OCI-LY7 (cell line): ENCODE results near the gene KRT86. TPM values are rescaled to one million over a fixed set of nuclear protein-coding genes. Genes with fewer than 3 reads are reported as not detected.

Experiments used
- BruUV-seq: library from RNA; stranded (reverse); fragments of 400-500 nt; replicated peaks from 2 replicates; lab custom pipeline; 2021; lab: Mats Ljungman, UMichigan
- CTCF ChIA-PET: fragments of 300-600 bp; sonication (Branson Sonifier 250); formaldehyde crosslinking; loops from one replicate; lab custom pipeline; 2022; ENCODE audit warnings: antibody characterized with exemption; ENCODE audit not compliant: unreplicated experiment; lab: Charles Lee
- POLR2A ChIA-PET: fragments of 300-600 bp; sonication (Branson Sonifier 250); formaldehyde crosslinking; loops from one replicate; lab custom pipeline; 2022; ENCODE audit warnings: antibody characterized with exemption; lab: Charles Lee
- DNase-seq: peaks from one replicate; pipeline ENCODE4 v3.0.0-alpha.2; 2015; ENCODE audit warnings: low spot score
- H2AFZ ChIP-seq: fragments of 200-600 bp; sonication (generic), shearing (Covaris generic); 2 replicates; pipeline ENCODE4 v1.6.1; 2014; ENCODE audit warnings: mild to moderate bottlenecking, antibody characterized with exemption, low read length, moderate library complexity
- H3K27ac ChIP-seq: fragments of 200-600 bp; sonication (generic); 2 replicates; pipeline ENCODE4 v1.5.1; 2014; ENCODE audit warnings: mixed run types, low read depth, mild to moderate bottlenecking, moderate library complexity, low read length, inconsistent platforms; ENCODE audit not compliant: poor library complexity, severe bottlenecking
- H3K36me3 ChIP-seq: fragments of 200-600 bp; sonication (generic); 2 replicates; pipeline ENCODE4 v1.6.1; 2014; ENCODE audit warnings: mild to moderate bottlenecking, antibody characterized with exemption, low read length, moderate library complexity, mixed read lengths; ENCODE audit not compliant: insufficient read depth
- H3K4me1 ChIP-seq: fragments of 200-600 bp; sonication (generic); 2 replicates; pipeline ENCODE4 v1.5.1; 2014; ENCODE audit warnings: mild to moderate bottlenecking, low read length; ENCODE audit not compliant: insufficient read depth, poor library complexity, severe bottlenecking
- H3K4me2 ChIP-seq: fragments of 200-600 bp; sonication (generic); 2 replicates; pipeline ENCODE4 v1.6.1; 2014; ENCODE audit warnings: mild to moderate bottlenecking, low read length
- H3K4me3 ChIP-seq: fragments of 200-600 bp; sonication (generic); 2 replicates; pipeline ENCODE4 v1.5.1; 2014; ENCODE audit warnings: mild to moderate bottlenecking, low read depth, low read length; ENCODE audit not compliant: poor library complexity, severe bottlenecking
- H3K79me2 ChIP-seq: fragments of 200-600 bp; sonication (generic); 2 replicates; pipeline ENCODE4 v1.6.1; 2016; ENCODE audit warnings: low read depth, mild to moderate bottlenecking, low read length, moderate library complexity, mixed read lengths; ENCODE audit not compliant: insufficient read depth
- H3K9me2 ChIP-seq: fragments of 200-600 bp; sonication (generic); 2 replicates; pipeline ENCODE4 v1.6.1; 2016; ENCODE audit warnings: mild to moderate bottlenecking, low read length, mixed read lengths; ENCODE audit not compliant: insufficient read depth
- H3K9me3 ChIP-seq: fragments of 200-600 bp; sonication (generic); 2 replicates; pipeline ENCODE4 v1.6.1; 2014; ENCODE audit warnings: mild to moderate bottlenecking, mixed run types, low read length, mixed read lengths
- H4K20me1 ChIP-seq: fragments of 200-600 bp; sonication (generic); 2 replicates; pipeline ENCODE4 v1.6.1; 2014; ENCODE audit warnings: mild to moderate bottlenecking, antibody characterized with exemption, low read length, moderate library complexity, mixed read lengths; ENCODE audit not compliant: insufficient read depth
- EZH2phosphoT487 ChIP-seq: fragments of 200-600 bp; sonication (generic); IDR thresholded peaks from 2 replicates; pipeline ENCODE4 v1.6.1; 2018; ENCODE audit warnings: low read depth, borderline replicate concordance, mild to moderate bottlenecking, mixed run types, antibody characterized with exemption, low read length, moderate library complexity, mixed read lengths
- intact Hi-C: fragments of 100-400 bp; cut with micrococcal nuclease; formaldehyde crosslinking; loops from one replicate; pipeline ENCODE4 v1.10.0; 2022; ENCODE audit not compliant: unreplicated experiment
- total RNA-seq, 2 experiments: library from RNA; depleted of rRNA in 1 of 2; stranded (reverse); fragments of >200 nt in 1 of 2; shearing (Covaris generic) in 1 of 2; gene quantifications; 2 replicates each; pipeline ENCODE4 v1.2.3, GENCODE V29; 2014 to 2022
- TF ChIP-seq, protein P1 (sequence below): fragments of 200-600 bp; sonication (generic); conservative IDR thresholded peaks from 2 replicates; pipeline ENCODE4 v1.5.1; 2014; ENCODE audit warnings: mild to moderate bottlenecking, antibody characterized with exemption, low read length, moderate library complexity, mixed read lengths

The KRT86 gene
- total RNA-seq, 2 experiments from 2014 or later = not detected

DNA sequence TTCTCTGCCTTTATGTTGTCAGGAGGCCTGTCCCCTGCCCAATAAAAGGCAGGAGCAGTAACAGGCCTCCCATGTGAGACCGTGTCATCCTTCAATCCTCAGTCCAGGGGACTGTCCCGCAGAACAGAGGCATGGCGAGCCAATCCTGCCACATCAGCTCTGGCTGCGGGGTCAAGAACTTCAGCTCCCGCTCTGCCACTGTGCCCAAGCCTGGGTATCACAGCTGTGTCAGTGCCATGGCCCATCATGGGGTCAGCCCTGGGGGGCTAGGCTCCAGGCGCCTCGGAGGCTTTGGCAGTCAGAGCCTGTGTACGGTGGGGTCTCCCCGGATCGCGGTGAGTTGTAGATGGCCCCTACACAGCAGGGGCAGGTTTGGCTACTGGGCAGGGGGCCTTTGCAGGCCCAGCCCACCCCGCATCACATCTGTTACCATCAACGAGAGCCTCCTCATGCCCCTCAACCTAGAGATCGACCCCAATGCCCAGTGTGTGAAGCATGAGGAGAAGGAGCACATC, 66.7 kb downstream of the KRT86 start:
- CTCF ChIA-PET = no interaction called here
- Histone ChIP-seq H3K79me2 (no peaks in the 10 kb centered on the region), H3K9me3 (no peaks in the 10 kb centered on the region), H2AFZ (no peak overlapping the region), H3K36me3 (no peaks in the 10 kb centered on the region), H3K9me2 (no peaks in the 10 kb centered on the region), H3K4me2 (no peak overlapping the region), H3K27ac (no peak overlapping the region), H4K20me1 (no peaks in the 10 kb centered on the region), H3K4me3 (no peak overlapping the region), H3K4me1 (no peaks in the 10 kb centered on the region)
- POLR2A ChIA-PET = no interaction called here
- intact Hi-C loops = no loop called here
- no peak for DNase-seq
- TF ChIP-seq, protein P1, sequence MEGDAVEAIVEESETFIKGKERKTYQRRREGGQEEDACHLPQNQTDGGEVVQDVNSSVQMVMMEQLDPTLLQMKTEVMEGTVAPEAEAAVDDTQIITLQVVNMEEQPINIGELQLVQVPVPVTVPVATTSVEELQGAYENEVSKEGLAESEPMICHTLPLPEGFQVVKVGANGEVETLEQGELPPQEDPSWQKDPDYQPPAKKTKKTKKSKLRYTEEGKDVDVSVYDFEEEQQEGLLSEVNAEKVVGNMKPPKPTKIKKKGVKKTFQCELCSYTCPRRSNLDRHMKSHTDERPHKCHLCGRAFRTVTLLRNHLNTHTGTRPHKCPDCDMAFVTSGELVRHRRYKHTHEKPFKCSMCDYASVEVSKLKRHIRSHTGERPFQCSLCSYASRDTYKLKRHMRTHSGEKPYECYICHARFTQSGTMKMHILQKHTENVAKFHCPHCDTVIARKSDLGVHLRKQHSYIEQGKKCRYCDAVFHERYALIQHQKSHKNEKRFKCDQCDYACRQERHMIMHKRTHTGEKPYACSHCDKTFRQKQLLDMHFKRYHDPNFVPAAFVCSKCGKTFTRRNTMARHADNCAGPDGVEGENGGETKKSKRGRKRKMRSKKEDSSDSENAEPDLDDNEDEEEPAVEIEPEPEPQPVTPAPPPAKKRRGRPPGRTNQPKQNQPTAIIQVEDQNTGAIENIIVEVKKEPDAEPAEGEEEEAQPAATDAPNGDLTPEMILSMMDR = no peak
- TF ChIP-seq EZH2phosphoT487 = no peak
- BruUV-seq = no TSS peak

DNA sequence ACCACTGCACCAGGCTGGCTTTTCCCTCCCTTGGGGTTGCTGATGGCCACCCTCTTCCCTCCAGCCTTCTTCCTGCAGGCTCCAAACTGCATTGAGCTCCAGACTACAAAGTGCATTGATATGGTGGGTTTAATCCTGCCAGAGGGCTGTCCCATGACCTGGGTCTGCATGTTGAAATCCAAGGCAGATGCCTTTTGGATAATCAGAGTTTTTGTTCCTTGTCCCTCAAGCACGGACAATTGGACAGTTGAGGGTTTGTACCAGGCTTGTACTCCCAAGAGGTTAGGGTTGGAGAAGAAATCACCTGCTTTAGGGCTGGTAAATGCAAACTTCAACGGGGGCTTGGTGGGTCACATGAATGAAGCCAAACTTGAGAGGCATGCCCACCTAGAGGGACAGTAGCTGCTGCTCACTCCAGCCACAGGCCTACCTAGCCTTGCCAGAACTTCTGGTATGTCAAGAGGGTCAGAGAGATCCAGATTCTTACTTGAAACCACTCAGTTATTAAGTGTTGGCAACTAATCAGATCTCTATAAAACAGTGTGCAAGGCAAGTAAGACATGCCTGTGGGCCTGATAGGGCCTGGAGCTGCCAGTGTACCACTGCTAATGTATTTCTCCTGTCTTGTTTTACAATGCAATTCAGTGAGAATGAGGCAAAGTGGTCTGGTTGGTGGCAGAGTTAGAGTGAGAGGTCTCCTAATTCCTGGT, 68.5 kb downstream of the KRT86 start:
- no TSS peak for BruUV-seq
- no peak overlapping the region for H3K4me2 ChIP-seq
- no peaks in the 10 kb centered on the region for H3K9me2 ChIP-seq
- intact Hi-C loops = no loop called here
- no peak for TF ChIP-seq EZH2phosphoT487
- TF ChIP-seq, protein P1 = no peak
- H3K79me2 ChIP-seq = no peaks in the 10 kb centered on the region
- ChIA-PET POLR2A (no interaction called here), CTCF (no interaction called here)
- no peak overlapping the region for H3K4me3 ChIP-seq
- H3K36me3 ChIP-seq = no peaks in the 10 kb centered on the region
- H3K9me3 ChIP-seq = no peaks in the 10 kb centered on the region
- no peak for DNase-seq
- no peak overlapping the region for H2AFZ ChIP-seq
- H4K20me1 ChIP-seq = no peaks in the 10 kb centered on the region
- H3K4me1 ChIP-seq = no peaks in the 10 kb centered on the region
- no peak overlapping the region for H3K27ac ChIP-seq

DNA sequence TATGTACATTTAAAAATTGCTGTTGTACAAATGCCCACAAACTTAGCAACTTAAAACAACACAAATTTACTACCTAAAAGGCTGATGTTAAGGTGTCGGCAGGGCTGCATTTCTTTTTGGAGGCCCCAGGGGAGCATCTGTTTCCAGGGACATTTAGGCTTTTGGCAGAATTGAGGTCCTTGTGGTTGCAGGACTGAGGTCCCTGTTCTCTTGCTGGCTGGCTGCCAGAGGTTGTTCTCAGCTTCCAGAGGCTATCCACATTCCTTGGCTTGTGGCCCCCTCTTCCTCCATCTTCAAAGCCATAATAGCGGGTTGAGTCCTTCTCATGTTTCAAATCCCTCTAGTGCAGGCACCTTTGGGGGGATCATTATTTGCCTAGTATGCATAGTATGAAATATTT, 69.1 kb downstream of the KRT86 start:
- H3K36me3 ChIP-seq = no peaks in the 10 kb centered on the region
- H3K4me3 ChIP-seq = no peak overlapping the region
- intact Hi-C loops = no loop called here
- H3K4me2 ChIP-seq = no peak overlapping the region
- DNase-seq = no peak
- H4K20me1 ChIP-seq = no peaks in the 10 kb centered on the region
- no peaks in the 10 kb centered on the region for H3K4me1 ChIP-seq
- no peaks in the 10 kb centered on the region for H3K79me2 ChIP-seq
- TF ChIP-seq, protein P1 = no peak
- no peak for TF ChIP-seq EZH2phosphoT487
- no peaks in the 10 kb centered on the region for H3K9me3 ChIP-seq
- ChIA-PET POLR2A (no interaction called here), CTCF (no interaction called here)
- no TSS peak for BruUV-seq
- H3K27ac ChIP-seq = no peak overlapping the region
- H3K9me2 ChIP-seq = no peaks in the 10 kb centered on the region
- H2AFZ ChIP-seq = no peak overlapping the region
